ENCODE measurements around the gene GTF3C6.
"Not testable (repeated sequence)": the region's sequence is repeated elsewhere in the genome, so short reads cannot be mapped to it uniquely, and the experiment has no call there.

Gene GTF3C6

GRCh38 chr6:110958329-110959192 is at the start of gene GTF3C6:
TSS of gene GTF3C6 (plus strand) at chr6:110958706. CDS start at chr6:110958770, 64 bp downstream.
- DNase-seq = peak; percentile 93

- no peak for DNase-seq
These were observed 27.7 kb upstream of the GTF3C6 start for GRCh38 chr6:110930781-110931180.

GRCh38 chr6:110933912-110934311 is 24.6 kb upstream of the GTF3C6 start:
- no peak for DNase-seq

GRCh38 chr6:110934381-110934898 is 24.1 kb upstream of the GTF3C6 start:
- no peak for DNase-seq

- DNase-seq = no peak
These were observed 23.3 kb upstream of the GTF3C6 start for GRCh38 chr6:110935171-110935570.

- no peak for DNase-seq
These were observed 20.3 kb upstream of the GTF3C6 start for GRCh38 chr6:110938171-110938570.

- DNase-seq = no peak
These were observed 18.9 kb upstream of the GTF3C6 start for GRCh38 chr6:110939429-110940200.

GRCh38 chr6:110944681-110945151 is 13.8 kb upstream of the GTF3C6 start:
- DNase-seq = no peak

GRCh38 chr6:110946498-110946897 is 12.0 kb upstream of the GTF3C6 start:
- DNase-seq = no peak

- no peak for DNase-seq
These were observed 8.7 kb upstream of the GTF3C6 start for GRCh38 chr6:110949679-110950285.

GRCh38 chr6:110950440-110950839 is 8.1 kb upstream of the GTF3C6 start:
- no peak for DNase-seq

- no peak for DNase-seq
These were observed 7.5 kb upstream of the GTF3C6 start for GRCh38 chr6:110951008-110951407.

GRCh38 chr6:110951986-110952794 is 6.3 kb upstream of the GTF3C6 start:
- DNase-seq = no peak

GRCh38 chr6:110953633-110954303 is 4.7 kb upstream of the GTF3C6 start:
- DNase-seq = no peak

- DNase-seq = no peak
These were observed 1.5 kb downstream of the GTF3C6 start for GRCh38 chr6:110960014-110960390.

- not testable (repeated sequence) for DNase-seq
These were observed 4.1 kb downstream of the GTF3C6 start for GRCh38 chr6:110962636-110963035.

GRCh38 chr6:110965629-110966229 is 7.2 kb downstream of the GTF3C6 start:
- no peak for DNase-seq

GRCh38 chr6:110968661-110969060 is 10.2 kb downstream of the GTF3C6 start:
- not testable (repeated sequence) for DNase-seq

- no peak for DNase-seq
These were observed 13.0 kb downstream of the GTF3C6 start for GRCh38 chr6:110971468-110971867.

- no peak for DNase-seq
These were observed 18.1 kb downstream of the GTF3C6 start for GRCh38 chr6:110976575-110976974.

- DNase-seq = no peak
These were observed 21.1 kb downstream of the GTF3C6 start for GRCh38 chr6:110979565-110980101.

All from activated CD8-positive, alpha-beta memory T cell treated with anti-CD3 and anti-CD28 coated beads, Interleukin-2, amount 50 U/mL, for 4 hours (primary cell).